ENCODE data around the gene RIMKLB. TPM values are rescaled to one million over a fixed set of nuclear protein-coding genes. Genes with fewer than 3 reads are reported as not detected.

The RIMKLB gene
- total RNA-seq, 1 experiment from 2014 or later, result 87.7 TPM

DNA sequence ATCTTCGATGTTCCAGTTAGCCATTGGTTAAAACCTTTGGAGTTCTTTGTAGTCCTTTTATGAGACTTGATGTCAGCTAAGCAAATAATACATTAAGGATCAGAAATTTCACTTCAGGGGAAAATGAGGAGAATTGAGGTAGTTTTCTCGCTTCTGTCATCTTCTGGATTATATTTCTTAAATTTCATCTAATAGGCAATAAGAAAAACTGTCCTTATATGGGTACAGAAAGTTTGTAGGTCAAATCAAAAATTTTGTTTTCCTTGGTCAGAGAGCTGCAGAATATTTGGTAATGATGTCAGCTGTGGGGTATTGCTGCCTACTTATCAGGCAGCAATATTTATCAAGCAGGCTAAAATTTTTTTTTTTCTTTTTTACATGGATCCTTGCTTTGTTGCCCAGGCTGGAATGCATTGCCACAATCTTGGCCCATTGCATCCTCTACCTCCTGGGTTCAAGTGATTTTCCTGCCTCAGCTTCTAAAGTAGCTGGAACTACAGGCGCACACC, 37.1 kb downstream of the RIMKLB start:
- Mint-ChIP-seq H3K9me3 (no peaks in the 10 kb centered on the region), H3K4me1 (peaks cover 11 to 30% of the 10 kb centered on the region in 2 experiments), H3K27me3 (ENCODE audit: low read depth) (no peaks in the 10 kb centered on the region), H3K4me3 (no peak overlapping the region), H3K27ac (no peak overlapping the region), H3K36me3 (ENCODE audit: insufficient read depth in 1 of 3, low read depth in 3 of 3) (peaks cover 8 to 17% (median 14%) of the 10 kb centered on the region in 3 experiments; a peak in 6 of 7 replicates)
- H2BK5ac ChIP-seq (ENCODE audit: insufficient read length, low read length), result no peak overlapping the region
- H2BK120ac ChIP-seq (ENCODE audit: low read depth, low read length, poor library complexity, severe bottlenecking), result no peak overlapping the region
- H4K8ac ChIP-seq (replicated peaks; ENCODE audit: insufficient read length, low read depth, low read length), result no peak overlapping the region
- H2BK20ac ChIP-seq (ENCODE audit: low read depth, low read length, poor library complexity, severe bottlenecking), result no peak overlapping the region
- no peak overlapping the region for H3K4ac ChIP-seq (ENCODE audit: low read depth, low read length)
- H3K14ac ChIP-seq (ENCODE audit: insufficient read depth, low read length), result no peak overlapping the region
- H3K9me3 ChIP-seq (ENCODE audit: control insufficient read depth, low read depth, low read length), result no peaks in the 10 kb centered on the region
- H3K27ac ChIP-seq (ENCODE audit: insufficient read length, low read depth, low read length), result no peak overlapping the region
- H3K27me3 ChIP-seq (ENCODE audit: insufficient read depth, low read length), result no peaks in the 10 kb centered on the region
- H4K20me1 ChIP-seq (ENCODE audit: control insufficient read depth, insufficient read depth, insufficient read length), result no peaks in the 10 kb centered on the region
- H3K79me2 ChIP-seq (ENCODE audit: insufficient read depth, low read length), result peaks cover 9% of the 10 kb centered on the region; the same call in 1 of the 2 replicates
- H2BK12ac ChIP-seq (ENCODE audit: insufficient read length, low read depth, low read length), result no peak overlapping the region
- no CpG with 5 or more reads among the region's 3 CpGs for WGBS (ENCODE audit: extremely low coverage, insufficient read length, low lambda C conversion rate)
- H3K79me1 ChIP-seq (ENCODE audit: insufficient read depth, low read depth, low read length, poor library complexity, severe bottlenecking), result peaks cover 6% of the 10 kb centered on the region
- H3K9ac ChIP-seq (ENCODE audit: extremely low read depth, insufficient read length, low read length), result no peak overlapping the region
- no peak overlapping the region for H4K91ac ChIP-seq (ENCODE audit: insufficient read length, low read depth, low read length)
- no peak overlapping the region for H2AFZ ChIP-seq (ENCODE audit: low read length)
- DNase-seq, result no peak
- no peak overlapping the region for H3K56ac ChIP-seq (ENCODE audit: insufficient read length, low read depth, low read length)
- no peak overlapping the region for H3T11ph ChIP-seq (ENCODE audit: low read length)
- no peak overlapping the region for H3K4me2 ChIP-seq (ENCODE audit: insufficient read depth, insufficient read length, low read length)
- H3K23me2 ChIP-seq (ENCODE audit: insufficient read length, low read depth, low read length, poor library complexity, severe bottlenecking), result no peaks in the 10 kb centered on the region
- H2BK15ac ChIP-seq (ENCODE audit: low read depth, low read length), result no peak overlapping the region
- H3K18ac ChIP-seq (ENCODE audit: insufficient read length, low read depth, low read length), result no peak overlapping the region
- H3K23ac ChIP-seq (ENCODE audit: insufficient read length, low read depth, low read length), result no peak overlapping the region
- H3K4me1 ChIP-seq (ENCODE audit: insufficient read depth, low read length), result no peaks in the 10 kb centered on the region
- no peak overlapping the region for H4K5ac ChIP-seq (ENCODE audit: insufficient read length, low read depth, low read length)
- TF ChIP-seq, protein P1, sequence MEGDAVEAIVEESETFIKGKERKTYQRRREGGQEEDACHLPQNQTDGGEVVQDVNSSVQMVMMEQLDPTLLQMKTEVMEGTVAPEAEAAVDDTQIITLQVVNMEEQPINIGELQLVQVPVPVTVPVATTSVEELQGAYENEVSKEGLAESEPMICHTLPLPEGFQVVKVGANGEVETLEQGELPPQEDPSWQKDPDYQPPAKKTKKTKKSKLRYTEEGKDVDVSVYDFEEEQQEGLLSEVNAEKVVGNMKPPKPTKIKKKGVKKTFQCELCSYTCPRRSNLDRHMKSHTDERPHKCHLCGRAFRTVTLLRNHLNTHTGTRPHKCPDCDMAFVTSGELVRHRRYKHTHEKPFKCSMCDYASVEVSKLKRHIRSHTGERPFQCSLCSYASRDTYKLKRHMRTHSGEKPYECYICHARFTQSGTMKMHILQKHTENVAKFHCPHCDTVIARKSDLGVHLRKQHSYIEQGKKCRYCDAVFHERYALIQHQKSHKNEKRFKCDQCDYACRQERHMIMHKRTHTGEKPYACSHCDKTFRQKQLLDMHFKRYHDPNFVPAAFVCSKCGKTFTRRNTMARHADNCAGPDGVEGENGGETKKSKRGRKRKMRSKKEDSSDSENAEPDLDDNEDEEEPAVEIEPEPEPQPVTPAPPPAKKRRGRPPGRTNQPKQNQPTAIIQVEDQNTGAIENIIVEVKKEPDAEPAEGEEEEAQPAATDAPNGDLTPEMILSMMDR (conservative IDR thresholded peaks at IDR 0.05), result no peak
- no peak overlapping the region for H2AK5ac ChIP-seq (ENCODE audit: insufficient read length, low read length)

Data from H9 (cell line).